Posterior vena cava (tissue), 2 donors: ENCODE data around the gene SLC37A1. TPM values are rescaled to one million over a fixed set of nuclear protein-coding genes. Genes with fewer than 3 reads are reported as not detected.
A peak's percentile ranks its signal among the peaks of the same experiment; 100 is the strongest.

Experiments
- DNase-seq: peaks from one replicate; pipeline ENCODE4 v3.0.0-alpha.2; 2020; ENCODE audit warnings: low spot score
- intact Hi-C, 2 donors: fragments of 100-400 bp; cut with DNase I; formaldehyde crosslinking; loops; one replicate each; pipeline versions ENCODE4 v1.14.1 to v1.14.2; 2022 to 2023
- total RNA-seq, 2 donors: library from RNA; stranded (reverse); fragmentation: NEBNext Ultra II Directional; extraction: Animal tissue kit (Norgen Biotek cat#: 25700); gene quantifications; one replicate each; pipeline ENCODE4 v1.2.1, GENCODE V29; 2021
- donor health status: DM: yes; HTN: yes; CAD: no.
- donor health status: DM: yes; HTN: yes; CAD: no.

Gene SLC37A1
- total RNA-seq, 2 donors from 2014 or later = 5.2 to 6.0 TPM

GRCh38 chr21:42553435-42553834 lies 39.8 kb downstream of the SLC37A1 start:
- intact Hi-C loops = no loop called here
- DNase-seq = no peak

GRCh38 chr21:42554251-42554961 lies 40.8 kb downstream of the SLC37A1 start:
- intact Hi-C loops = no loop called here
- DNase-seq = peak; percentile 58

- peak; percentile 31 for DNase-seq
- intact Hi-C loops = no loop called here
Observed at GRCh38 chr21:42555756-42556438, 42.2 kb downstream of the SLC37A1 start.

GRCh38 chr21:42556476-42556875 lies 42.8 kb downstream of the SLC37A1 start:
- peak; percentile 5 for DNase-seq
- intact Hi-C loops = no loop called here

- peak; percentile 74 for DNase-seq
- intact Hi-C loops = no loop called here
Observed at GRCh38 chr21:42556960-42557359, 43.3 kb downstream of the SLC37A1 start.

- peak; percentile 47 for DNase-seq
- intact Hi-C loops = no loop called here
Observed at GRCh38 chr21:42557420-42557819, 43.8 kb downstream of the SLC37A1 start.

- intact Hi-C loops = no loop called here
- DNase-seq = no peak
Observed at GRCh38 chr21:42558368-42558767, 44.7 kb downstream of the SLC37A1 start.

- intact Hi-C loops = no loop called here
- peak; percentile 55 for DNase-seq
Observed at GRCh38 chr21:42558846-42559245, 45.2 kb downstream of the SLC37A1 start.

- peak; percentile 59 for DNase-seq
- intact Hi-C loops = no loop called here
Observed at GRCh38 chr21:42559326-42559725, 45.7 kb downstream of the SLC37A1 start.

GRCh38 chr21:42560517-42561179 lies 47.0 kb downstream of the SLC37A1 start:
- peak; percentile 61 for DNase-seq
- intact Hi-C loops = no loop called here

- peak; percentile 65 for DNase-seq
- intact Hi-C loops = no loop called here
Observed at GRCh38 chr21:42561762-42562650, 48.4 kb downstream of the SLC37A1 start.

- DNase-seq = peak; percentile 32
- intact Hi-C loops = no loop called here
Observed at GRCh38 chr21:42562816-42563215, 49.2 kb downstream of the SLC37A1 start.

- DNase-seq = peak; percentile 60
- intact Hi-C loops = no loop called here
Observed at GRCh38 chr21:42563261-42563660, 49.6 kb downstream of the SLC37A1 start.

- peak; percentile 42 for DNase-seq
- intact Hi-C loops = no loop called here
Observed at GRCh38 chr21:42563686-42564085, 50.0 kb downstream of the SLC37A1 start.

- intact Hi-C loops = no loop called here
Observed at GRCh38 chr21:42564561-42564971, 50.9 kb downstream of the SLC37A1 start.

GRCh38 chr21:42565206-42565810 lies 51.7 kb downstream of the SLC37A1 start:
- intact Hi-C loops = no loop called here

More at GRCh38 chr21:42564561-42564971, 50.9 kb downstream of the SLC37A1 start:
- DNase-seq = peak; percentile 71

GRCh38 chr21:42565886-42566523 lies 52.4 kb downstream of the SLC37A1 start:
- intact Hi-C loops = no loop called here
- peak; percentile 55 for DNase-seq

More at GRCh38 chr21:42565206-42565810, 51.7 kb downstream of the SLC37A1 start:
- peak; percentile 79 for DNase-seq

- intact Hi-C loops = no loop called here
- peak; percentile 51 for DNase-seq
Observed at GRCh38 chr21:42566524-42567213, 53.0 kb downstream of the SLC37A1 start.
